ENCODE data around the gene PTPRN.

Gene PTPRN

GRCh38 chr2:219247678-219248642 lies 61.2 kb downstream of the PTPRN start:
- no peak for DNase-seq (ENCODE audit: low spot score)
- in situ Hi-C loops (cut with MboI; ENCODE audit: low sequenced_read_pairs, unreplicated experiment): no loop called here
- no peak for TF ChIP-seq CTCF (IDR thresholded peaks at IDR 0.05; ENCODE audit: borderline replicate concordance, control extremely low read depth, extremely low read depth, insufficient read depth, missing control alignments)

- DNase-seq (ENCODE audit: low spot score): no peak
- in situ Hi-C loops (cut with MboI; ENCODE audit: low sequenced_read_pairs, unreplicated experiment): no loop called here
- TF ChIP-seq CTCF (IDR thresholded peaks at IDR 0.05; ENCODE audit: borderline replicate concordance, control extremely low read depth, extremely low read depth, insufficient read depth, missing control alignments): no peak
Measured at GRCh38 chr2:219246559-219246958, 62.6 kb downstream of the PTPRN start.

GRCh38 chr2:219245899-219246230 lies 63.3 kb downstream of the PTPRN start:
- no peak for DNase-seq (ENCODE audit: low spot score)
- in situ Hi-C loops (cut with MboI; ENCODE audit: low sequenced_read_pairs, unreplicated experiment): no loop called here
- no peak for TF ChIP-seq CTCF (IDR thresholded peaks at IDR 0.05; ENCODE audit: borderline replicate concordance, control extremely low read depth, extremely low read depth, insufficient read depth, missing control alignments)

- in situ Hi-C loops (cut with MboI; ENCODE audit: low sequenced_read_pairs, unreplicated experiment): no loop called here
- TF ChIP-seq CTCF (IDR thresholded peaks at IDR 0.05; ENCODE audit: borderline replicate concordance, control extremely low read depth, extremely low read depth, insufficient read depth, missing control alignments): no peak
- peak; percentile 98 for DNase-seq (ENCODE audit: low spot score)
Measured at GRCh38 chr2:219245148-219245898, 63.9 kb downstream of the PTPRN start, which contains the start of the genes GLB1L and STK16. Gene GLB1L, minus strand, starts transcription at chr2:219245444. Its CDS starts 1,871 bp downstream, at chr2:219243573. Gene STK16, plus strand, starts transcription at chr2:219245479. Its CDS starts 521 bp downstream, at chr2:219246000.

GRCh38 chr2:219244789-219245147 lies 64.4 kb downstream of the PTPRN start:
- TF ChIP-seq CTCF (IDR thresholded peaks at IDR 0.05; ENCODE audit: borderline replicate concordance, control extremely low read depth, extremely low read depth, insufficient read depth, missing control alignments): no peak
- no peak for DNase-seq (ENCODE audit: low spot score)
- in situ Hi-C loops (cut with MboI; ENCODE audit: low sequenced_read_pairs, unreplicated experiment): no loop called here

- TF ChIP-seq CTCF (IDR thresholded peaks at IDR 0.05; ENCODE audit: borderline replicate concordance, control extremely low read depth, extremely low read depth, insufficient read depth, missing control alignments): no peak
- DNase-seq (ENCODE audit: low spot score): no peak
- in situ Hi-C loops (cut with MboI; ENCODE audit: low sequenced_read_pairs, unreplicated experiment): no loop called here
Measured at GRCh38 chr2:219243291-219243761, 65.9 kb downstream of the PTPRN start.
